H1 (cell line): Measurements from ENCODE around the gene TBX4.

Experiments
- CBX8 ChIP-seq: fragments of 300-800, 300-1000 bp; sonication (generic); IDR thresholded peaks from 2 replicates; pipeline ENCODE4 v1.7.1; 2016; ENCODE audit warnings: low read depth, low read length, borderline replicate concordance
- TF ChIP-seq, protein P1 (sequence below), 3 experiments: IDR thresholded peaks; 1 replicate in 2 of 3; 2 replicates in 1 of 3; pipeline versions ENCODE4 v1.5.1 to v1.6.1; 2011; ENCODE audit warnings: low read length in 3 of 3, mild to moderate bottlenecking in 3 of 3, inconsistent platforms in 2 of 3, low read depth in 1 of 3, moderate library complexity in 1 of 3; ENCODE audit not compliant: insufficient read depth in 1 of 3; ENCODE audit errors: control extremely low read depth in 1 of 3
- TF ChIP-seq, protein P2 (sequence below): IDR thresholded peaks from 2 replicates; pipeline ENCODE4 v1.6.1; 2011; ENCODE audit warnings: low read depth, mild to moderate bottlenecking, low read length; ENCODE audit not compliant: insufficient read depth

DNA sequence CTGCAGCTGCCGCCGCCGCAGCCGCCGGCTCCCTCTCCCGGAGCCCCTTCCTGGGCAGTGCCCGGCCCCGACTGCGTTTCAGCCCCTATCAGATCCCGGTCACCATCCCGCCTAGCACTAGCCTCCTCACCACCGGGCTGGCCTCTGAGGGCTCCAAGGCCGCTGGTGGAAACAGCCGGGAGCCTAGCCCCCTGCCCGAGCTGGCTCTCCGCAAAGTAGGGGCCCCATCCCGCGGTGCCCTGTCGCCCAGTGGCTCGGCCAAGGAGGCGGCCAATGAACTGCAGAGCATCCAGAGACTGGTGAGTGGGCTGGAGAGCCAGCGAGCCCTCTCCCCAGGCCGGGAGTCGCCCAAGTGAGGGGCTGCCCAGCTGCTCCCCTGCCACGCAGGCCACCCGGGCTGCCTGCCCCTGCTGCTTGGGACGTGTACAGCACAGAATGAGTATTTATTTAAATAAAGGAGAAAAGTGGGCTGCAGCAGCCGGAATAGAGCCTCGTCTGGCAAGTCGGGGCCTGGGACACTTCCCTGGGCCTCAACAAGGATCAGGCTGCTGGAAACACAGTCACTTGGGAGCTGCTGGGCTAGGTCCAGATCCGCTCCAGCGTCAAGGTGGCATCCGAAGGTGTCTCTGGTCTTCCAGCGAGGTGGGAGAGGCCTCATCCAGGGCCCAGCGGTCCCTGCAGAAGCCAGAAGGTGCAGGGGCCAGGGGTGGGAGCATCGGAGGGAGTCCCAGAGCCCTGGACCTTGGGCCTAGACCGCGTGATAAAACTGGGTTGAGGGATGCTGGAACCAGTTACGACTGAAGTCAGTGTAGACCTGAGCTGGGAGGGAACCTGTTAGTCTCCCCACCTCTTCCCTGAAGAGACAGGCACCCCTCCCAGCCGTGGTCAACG lies 43.8 kb upstream of the TBX4 start:
- peak; percentile 46; the same call in 1 of the 2 replicates for TF ChIP-seq CBX8
- TF ChIP-seq, protein P1, sequence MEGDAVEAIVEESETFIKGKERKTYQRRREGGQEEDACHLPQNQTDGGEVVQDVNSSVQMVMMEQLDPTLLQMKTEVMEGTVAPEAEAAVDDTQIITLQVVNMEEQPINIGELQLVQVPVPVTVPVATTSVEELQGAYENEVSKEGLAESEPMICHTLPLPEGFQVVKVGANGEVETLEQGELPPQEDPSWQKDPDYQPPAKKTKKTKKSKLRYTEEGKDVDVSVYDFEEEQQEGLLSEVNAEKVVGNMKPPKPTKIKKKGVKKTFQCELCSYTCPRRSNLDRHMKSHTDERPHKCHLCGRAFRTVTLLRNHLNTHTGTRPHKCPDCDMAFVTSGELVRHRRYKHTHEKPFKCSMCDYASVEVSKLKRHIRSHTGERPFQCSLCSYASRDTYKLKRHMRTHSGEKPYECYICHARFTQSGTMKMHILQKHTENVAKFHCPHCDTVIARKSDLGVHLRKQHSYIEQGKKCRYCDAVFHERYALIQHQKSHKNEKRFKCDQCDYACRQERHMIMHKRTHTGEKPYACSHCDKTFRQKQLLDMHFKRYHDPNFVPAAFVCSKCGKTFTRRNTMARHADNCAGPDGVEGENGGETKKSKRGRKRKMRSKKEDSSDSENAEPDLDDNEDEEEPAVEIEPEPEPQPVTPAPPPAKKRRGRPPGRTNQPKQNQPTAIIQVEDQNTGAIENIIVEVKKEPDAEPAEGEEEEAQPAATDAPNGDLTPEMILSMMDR (IDR thresholded peaks at IDR 0.05; ENCODE audit: control extremely low read depth in 1 of 3, insufficient read depth in 1 of 3, low read depth in 1 of 3, low read length in 3 of 3): no peak
- TF ChIP-seq, protein P2, sequence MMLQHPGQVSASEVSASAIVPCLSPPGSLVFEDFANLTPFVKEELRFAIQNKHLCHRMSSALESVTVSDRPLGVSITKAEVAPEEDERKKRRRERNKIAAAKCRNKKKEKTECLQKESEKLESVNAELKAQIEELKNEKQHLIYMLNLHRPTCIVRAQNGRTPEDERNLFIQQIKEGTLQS: no peak
